DMS53 (cell line): ENCODE results near the gene FXYD6.
"Not testable (repeated sequence)": the region's sequence is repeated elsewhere in the genome, so short reads cannot be mapped to it uniquely, and the experiment has no call there.

Experiments used
- DNase-seq: peaks from one replicate; lab custom pipeline; 2025; lab: John Stamatoyannopoulos, UW

Gene FXYD6, protein sequence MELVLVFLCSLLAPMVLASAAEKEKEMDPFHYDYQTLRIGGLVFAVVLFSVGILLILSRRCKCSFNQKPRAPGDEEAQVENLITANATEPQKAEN

DNA sequence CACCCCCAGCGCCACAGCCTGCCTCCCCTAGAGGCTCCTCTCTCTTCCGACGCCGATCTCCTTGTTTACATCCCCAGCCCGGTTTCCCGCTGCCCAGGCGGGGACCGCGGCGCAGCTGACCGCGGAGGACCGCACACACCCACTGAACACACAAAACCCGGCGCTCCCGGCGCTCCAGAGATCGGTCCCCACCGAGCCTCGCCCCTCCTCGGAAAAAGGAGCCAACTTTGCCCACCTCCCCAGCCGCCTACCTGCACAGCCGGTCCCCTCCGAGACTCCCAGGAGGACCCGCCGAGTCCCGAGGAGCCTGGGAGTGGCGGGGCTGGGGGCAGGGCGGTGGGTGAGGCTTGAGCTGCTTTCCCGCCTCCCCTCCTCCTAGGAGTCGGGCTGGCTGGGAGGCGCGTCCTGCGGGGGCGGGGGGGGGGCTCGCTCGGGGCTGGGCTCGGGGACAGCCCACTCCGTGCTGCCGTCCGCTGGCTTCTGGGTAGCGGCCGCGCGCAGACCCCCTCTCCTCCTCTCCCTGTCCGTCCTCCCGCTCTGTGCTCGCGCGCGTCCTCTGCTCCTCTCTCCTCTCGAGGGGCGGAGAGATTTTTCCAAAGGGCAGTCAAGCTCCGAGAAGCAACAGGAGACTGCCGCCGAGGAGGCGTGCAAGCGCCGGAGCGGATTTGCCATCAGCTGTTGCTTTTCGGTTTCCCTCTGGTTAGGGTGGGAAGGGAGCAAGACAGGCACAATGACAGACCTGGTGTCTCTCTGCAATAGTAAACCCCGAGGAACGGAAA, at the start of gene FXYD6:
Gene FXYD6 (minus strand): TSS at position 318 of the 779 bp plus-strand sequence. CDS start 33,882 bp downstream, outside the sequence.
- DNase-seq: peak; percentile 68

- DNase-seq: not testable (repeated sequence)
Measured at GRCh38 chr11:117926166-117926565, 49.7 kb upstream of the FXYD6 start.

DNA sequence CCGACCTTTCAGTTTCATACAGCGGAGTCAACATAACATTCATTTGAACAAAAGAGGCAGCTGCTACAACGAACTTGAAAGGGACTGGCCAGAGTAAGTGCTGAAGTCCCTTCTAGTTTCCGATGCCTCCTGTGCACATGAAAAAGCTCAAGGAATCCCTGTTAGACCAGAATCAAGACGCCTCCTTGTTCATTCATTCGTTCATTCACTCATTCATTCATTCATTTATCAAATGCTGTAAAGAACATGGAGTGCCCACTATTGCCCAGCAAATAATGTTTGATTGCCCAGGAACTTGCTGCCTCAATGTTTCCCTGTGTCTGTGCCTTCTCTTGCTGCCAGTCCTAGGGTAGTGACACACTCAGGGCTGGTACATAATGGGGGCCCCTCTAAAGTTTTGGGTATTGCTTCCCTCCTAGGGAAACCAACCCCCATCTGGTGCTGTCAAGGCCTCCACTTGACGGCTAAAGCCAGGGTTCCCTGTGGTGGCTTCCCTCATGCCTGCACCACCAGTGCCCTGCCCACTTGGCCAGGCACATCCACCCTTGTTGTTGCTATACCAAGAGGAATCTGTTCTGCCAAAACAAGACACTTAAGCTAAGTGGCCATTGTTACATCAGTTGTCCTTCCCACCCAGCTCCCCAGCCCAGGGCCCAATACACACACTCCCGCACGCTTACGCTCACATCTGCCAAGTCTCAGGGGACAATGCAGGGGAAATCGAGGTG, 48.9 kb upstream of the FXYD6 start:
- DNase-seq: no peak

GRCh38 chr11:117924631-117925170, 48.2 kb upstream of the FXYD6 start:
- DNase-seq: no peak

GRCh38 chr11:117923773-117924172, 47.3 kb upstream of the FXYD6 start:
- DNase-seq: peak; percentile 20

- DNase-seq: no peak
Measured at GRCh38 chr11:117923275-117923674, 46.8 kb upstream of the FXYD6 start.

GRCh38 chr11:117921893-117922292, 45.4 kb upstream of the FXYD6 start:
- DNase-seq: no peak

GRCh38 chr11:117921456-117921855, 45.0 kb upstream of the FXYD6 start:
- no peak for DNase-seq

GRCh38 chr11:117919781-117920221, 43.3 kb upstream of the FXYD6 start:
- DNase-seq: peak; percentile 22

GRCh38 chr11:117919341-117919740, 42.9 kb upstream of the FXYD6 start:
- DNase-seq: no peak

GRCh38 chr11:117918366-117919255, 42.2 kb upstream of the FXYD6 start:
- no peak for DNase-seq

DNA sequence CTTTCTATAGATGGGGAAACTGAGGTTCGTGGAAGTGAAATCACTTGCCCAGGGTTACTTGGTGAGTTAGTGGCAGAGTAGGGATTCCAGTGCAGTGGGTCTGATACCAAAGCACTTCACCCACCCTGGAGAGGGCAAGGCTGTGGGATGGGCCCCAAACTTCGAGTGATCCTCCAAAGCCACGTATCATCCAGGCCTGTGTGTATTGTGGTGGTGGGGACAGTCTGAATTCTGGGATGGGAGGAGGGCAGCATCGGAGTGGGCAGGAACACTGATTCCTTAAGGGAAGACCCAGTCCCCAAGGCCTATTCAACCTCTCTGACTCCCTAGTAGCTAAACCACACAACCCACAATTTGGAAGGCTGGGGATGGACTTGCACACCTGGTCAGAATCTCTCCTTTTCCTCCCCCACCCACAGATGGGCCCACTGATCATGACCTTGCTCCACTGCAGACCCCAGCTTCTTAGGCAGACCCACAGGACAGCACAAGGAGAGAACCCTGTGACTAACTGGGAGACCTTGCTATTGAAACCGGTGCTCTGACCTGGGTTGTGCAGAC, 41.2 kb upstream of the FXYD6 start:
- no peak for DNase-seq

DNA sequence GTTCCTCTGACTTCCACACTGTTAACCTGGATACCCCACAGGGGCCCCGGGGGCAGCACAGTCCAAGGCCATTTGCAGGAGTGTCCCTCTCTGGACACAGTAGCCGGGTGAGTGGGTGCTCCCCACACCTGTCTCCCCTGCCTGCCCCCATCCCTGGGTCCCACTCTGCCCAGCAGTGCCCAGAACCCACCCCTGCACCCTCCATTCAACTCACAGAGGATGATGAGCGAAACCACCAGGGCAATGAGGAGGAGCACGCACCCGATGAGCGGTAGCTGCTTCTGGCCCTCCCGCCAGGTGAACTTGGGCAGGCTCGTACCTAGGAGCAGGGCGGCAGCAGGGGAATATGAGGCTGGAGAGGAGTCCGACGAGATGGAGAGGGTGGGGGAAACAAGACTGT, 40.5 kb upstream of the FXYD6 start:
- no peak for DNase-seq

GRCh38 chr11:117915672-117916235, 39.3 kb upstream of the FXYD6 start:
- no peak for DNase-seq

GRCh38 chr11:117914991-117915618, 38.6 kb upstream of the FXYD6 start:
- DNase-seq: no peak

DNA sequence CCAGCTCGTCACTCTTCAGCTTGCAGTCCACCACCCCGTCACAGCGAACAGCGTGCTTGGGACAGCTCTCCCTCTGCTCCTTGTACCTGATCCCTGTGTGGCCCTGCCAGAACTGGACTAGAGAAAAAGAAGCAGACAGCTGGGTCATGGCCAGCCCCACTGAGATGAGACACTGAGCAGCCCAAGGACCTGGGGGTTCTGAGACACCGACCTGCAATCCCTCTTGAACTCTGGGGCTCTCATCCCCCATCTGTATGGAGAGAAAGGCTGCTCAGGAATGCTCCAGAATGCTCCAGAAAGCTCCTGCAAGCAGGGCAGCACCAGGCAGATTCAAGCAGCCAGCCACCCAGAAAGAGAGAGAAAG, 37.9 kb upstream of the FXYD6 start:
- no peak for DNase-seq

GRCh38 chr11:117913736-117914397, 37.4 kb upstream of the FXYD6 start:
- DNase-seq: no peak

GRCh38 chr11:117912497-117912896, 36.0 kb upstream of the FXYD6 start:
- no peak for DNase-seq

GRCh38 chr11:117911694-117912093, 35.2 kb upstream of the FXYD6 start:
- DNase-seq: no peak
